ENCODE measurements around the gene AGAP1.

GRCh38 chr2:235583144-235583543 is 89.3 kb downstream of the AGAP1 start:
- TF ChIP-seq CTCF (IDR thresholded peaks at IDR 0.05) (no peak), EZH2 (IDR thresholded peaks at IDR 0.05) (no peak)

Measured in neural progenitor cell (in vitro differentiated cells).